Ascending aorta (tissue), 2 donors: Measurements from ENCODE around the gene SH2D2A. TPM values are rescaled to one million over a fixed set of nuclear protein-coding genes. Genes with fewer than 3 reads are reported as not detected.

Source experiments
- DNase-seq, 2 donors: peaks; one replicate each; pipeline ENCODE4 v3.0.0-alpha.2; 2019; ENCODE audit warnings: low spot score in 2 of 2
- H3K27ac ChIP-seq, 2 donors: fragments of 200-600 bp; sonication (generic); one replicate each; pipeline ENCODE4 v1.5.1; 2016 to 2017; ENCODE audit warnings: mild to moderate bottlenecking in 1 of 2
- H3K27me3 ChIP-seq: fragments of 200-600 bp; sonication (generic); one replicate; pipeline ENCODE4 v1.5.1; 2017
- H3K36me3 ChIP-seq, 2 donors: fragments of 200-600 bp; sonication (generic); one replicate each; pipeline ENCODE4 v1.5.1; 2016
- H3K4me1 ChIP-seq, 2 donors: fragments of 200-600 bp; sonication (generic); one replicate each; pipeline ENCODE4 v1.5.1; 2016 to 2017; ENCODE audit warnings: mild to moderate bottlenecking in 1 of 2
- H3K4me3 ChIP-seq, 2 donors: fragments of 200-600 bp; sonication (generic); one replicate each; pipeline ENCODE4 v1.5.1; 2016 to 2017; ENCODE audit warnings: mild to moderate bottlenecking in 1 of 2
- H3K9me3 ChIP-seq, 2 donors: fragments of 200-600 bp; sonication (generic); one replicate each; pipeline ENCODE4 v1.5.1; 2016
- intact Hi-C: fragments of 100-400 bp; cut with DNase I; formaldehyde crosslinking; loops from one replicate; pipeline ENCODE4 v1.15.1; 2023
- total RNA-seq: library from RNA; depleted of rRNA; stranded (reverse); fragments of >200 nt; gene quantifications from one replicate; pipeline ENCODE4 v1.1.0, GENCODE V29; 2016
- TF ChIP-seq, protein P1 (sequence below), 3 experiments: fragments of 200-600 bp in 2 of 3; fragments of 450-650 bp in 1 of 3; sonication (generic) in 2 of 3; IDR thresholded peaks; one replicate each; pipeline ENCODE4 v1.5.1; 2016 to 2019; ENCODE audit warnings: antibody characterized with exemption in 3 of 3, mild to moderate bottlenecking in 1 of 3, moderate library complexity in 1 of 3

The SH2D2A gene
- total RNA-seq, 1 donor from 2014 or later: not detected

DNA sequence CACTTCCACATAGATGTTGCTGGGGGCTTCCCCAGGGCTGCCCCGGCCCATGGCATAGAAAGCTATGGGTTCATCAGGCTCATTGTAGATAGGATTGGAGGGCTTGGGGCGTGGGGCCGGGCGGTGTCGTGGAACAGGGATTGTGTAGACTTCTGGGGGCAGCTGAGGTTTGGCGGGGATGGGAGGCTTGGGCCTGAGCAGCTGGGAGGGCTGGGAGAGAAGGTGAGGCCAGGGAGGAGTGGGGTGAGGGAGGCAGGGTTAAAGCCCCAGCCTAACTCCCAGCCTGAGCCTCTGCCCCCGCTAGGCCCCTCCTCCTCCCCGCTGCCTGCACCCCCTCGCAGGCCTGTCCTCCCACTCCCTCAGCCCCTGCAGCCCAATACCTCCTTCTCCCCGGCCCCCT is 7.4 kb downstream of the SH2D2A start:
- H3K27ac ChIP-seq: no peak overlapping the region
- no peaks in the 10 kb centered on the region for H3K36me3 ChIP-seq
- no peaks in the 10 kb centered on the region for H3K27me3 ChIP-seq
- H3K4me3 ChIP-seq: no peak overlapping the region
- peaks cover 4 to 10% of the 10 kb centered on the region in 2 donors for H3K4me1 ChIP-seq
- H3K9me3 ChIP-seq: no peaks in the 10 kb centered on the region
- no peak for DNase-seq
- intact Hi-C loops: no loop called here
- TF ChIP-seq, protein P1, sequence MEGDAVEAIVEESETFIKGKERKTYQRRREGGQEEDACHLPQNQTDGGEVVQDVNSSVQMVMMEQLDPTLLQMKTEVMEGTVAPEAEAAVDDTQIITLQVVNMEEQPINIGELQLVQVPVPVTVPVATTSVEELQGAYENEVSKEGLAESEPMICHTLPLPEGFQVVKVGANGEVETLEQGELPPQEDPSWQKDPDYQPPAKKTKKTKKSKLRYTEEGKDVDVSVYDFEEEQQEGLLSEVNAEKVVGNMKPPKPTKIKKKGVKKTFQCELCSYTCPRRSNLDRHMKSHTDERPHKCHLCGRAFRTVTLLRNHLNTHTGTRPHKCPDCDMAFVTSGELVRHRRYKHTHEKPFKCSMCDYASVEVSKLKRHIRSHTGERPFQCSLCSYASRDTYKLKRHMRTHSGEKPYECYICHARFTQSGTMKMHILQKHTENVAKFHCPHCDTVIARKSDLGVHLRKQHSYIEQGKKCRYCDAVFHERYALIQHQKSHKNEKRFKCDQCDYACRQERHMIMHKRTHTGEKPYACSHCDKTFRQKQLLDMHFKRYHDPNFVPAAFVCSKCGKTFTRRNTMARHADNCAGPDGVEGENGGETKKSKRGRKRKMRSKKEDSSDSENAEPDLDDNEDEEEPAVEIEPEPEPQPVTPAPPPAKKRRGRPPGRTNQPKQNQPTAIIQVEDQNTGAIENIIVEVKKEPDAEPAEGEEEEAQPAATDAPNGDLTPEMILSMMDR (IDR thresholded peaks at IDR 0.05): no peak

DNA sequence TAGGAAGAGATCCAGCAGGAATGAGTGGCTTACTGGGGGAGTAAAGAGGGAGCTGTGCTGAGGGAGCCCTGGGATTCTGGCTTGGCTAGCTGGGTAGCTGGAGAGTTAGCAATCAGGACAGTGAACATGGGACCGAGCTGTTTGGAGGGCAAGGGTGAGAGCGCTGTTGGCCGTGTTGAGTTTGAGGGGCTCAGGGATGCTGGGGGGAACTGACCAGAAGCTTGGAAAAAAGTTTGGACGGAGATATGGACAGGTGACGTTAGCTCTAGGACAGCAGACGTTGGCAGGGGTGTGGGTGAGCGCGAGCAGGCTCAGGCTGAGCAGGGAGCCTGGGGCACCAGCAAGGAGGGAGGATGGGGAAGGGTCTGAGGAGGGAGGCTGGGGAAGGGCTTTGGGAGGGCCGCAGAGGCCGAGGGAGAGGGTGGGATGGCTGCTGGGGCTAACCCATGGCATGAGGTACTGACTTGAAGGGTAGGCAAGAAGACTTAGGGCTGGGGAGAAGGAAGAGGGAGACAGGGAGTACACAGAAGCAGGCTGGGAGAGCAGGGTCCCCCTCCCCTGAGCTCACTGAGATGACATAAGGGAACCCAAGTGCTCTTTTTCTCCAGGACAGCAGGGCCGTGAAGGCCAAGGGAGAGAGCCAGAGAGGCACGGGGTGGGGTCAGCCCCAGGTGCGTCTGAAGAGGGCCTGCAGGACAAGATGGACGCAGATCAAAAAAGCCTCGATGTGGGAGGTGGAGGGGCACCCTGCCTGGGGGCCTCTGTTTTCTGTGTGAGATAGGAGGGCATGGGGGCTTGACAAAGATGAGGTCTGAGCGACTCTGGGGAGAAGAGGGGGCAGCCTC is 8.2 kb downstream of the SH2D2A start:
- Histone ChIP-seq H3K4me1 (peaks cover 0 to under 1% of the 10 kb centered on the region in 2 donors), H3K36me3 (peaks cover 0 to under 1% of the 10 kb centered on the region in 2 donors), H3K27me3 (no peaks in the 10 kb centered on the region), H3K9me3 (no peaks in the 10 kb centered on the region), H3K27ac (no peak overlapping the region), H3K4me3 (no peak overlapping the region)
- DNase-seq: no peak
- TF ChIP-seq, protein P1 (IDR thresholded peaks at IDR 0.05): no peak
- intact Hi-C loops: no loop called here

DNA sequence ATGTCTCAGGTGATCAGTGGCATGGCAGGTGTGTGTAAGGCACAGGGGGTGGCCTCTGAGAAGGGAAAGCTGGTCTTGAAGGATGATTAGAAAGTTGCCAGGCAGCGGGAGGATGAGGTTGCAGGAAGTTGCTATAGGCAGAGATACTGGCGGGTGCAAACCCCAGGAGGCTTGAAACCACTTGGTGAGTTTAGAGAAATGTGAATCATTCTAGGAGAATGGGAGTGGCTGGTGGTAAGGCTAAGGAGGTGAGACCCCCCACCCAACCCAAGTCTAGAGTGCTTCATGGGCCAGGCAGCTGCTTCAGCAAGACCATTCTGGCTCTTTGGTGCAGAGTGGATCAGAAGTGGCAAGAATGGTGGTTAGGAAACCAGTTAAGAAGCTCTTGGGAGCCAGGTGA is 9.0 kb downstream of the SH2D2A start:
- H3K4me3 ChIP-seq: no peak overlapping the region

DNA sequence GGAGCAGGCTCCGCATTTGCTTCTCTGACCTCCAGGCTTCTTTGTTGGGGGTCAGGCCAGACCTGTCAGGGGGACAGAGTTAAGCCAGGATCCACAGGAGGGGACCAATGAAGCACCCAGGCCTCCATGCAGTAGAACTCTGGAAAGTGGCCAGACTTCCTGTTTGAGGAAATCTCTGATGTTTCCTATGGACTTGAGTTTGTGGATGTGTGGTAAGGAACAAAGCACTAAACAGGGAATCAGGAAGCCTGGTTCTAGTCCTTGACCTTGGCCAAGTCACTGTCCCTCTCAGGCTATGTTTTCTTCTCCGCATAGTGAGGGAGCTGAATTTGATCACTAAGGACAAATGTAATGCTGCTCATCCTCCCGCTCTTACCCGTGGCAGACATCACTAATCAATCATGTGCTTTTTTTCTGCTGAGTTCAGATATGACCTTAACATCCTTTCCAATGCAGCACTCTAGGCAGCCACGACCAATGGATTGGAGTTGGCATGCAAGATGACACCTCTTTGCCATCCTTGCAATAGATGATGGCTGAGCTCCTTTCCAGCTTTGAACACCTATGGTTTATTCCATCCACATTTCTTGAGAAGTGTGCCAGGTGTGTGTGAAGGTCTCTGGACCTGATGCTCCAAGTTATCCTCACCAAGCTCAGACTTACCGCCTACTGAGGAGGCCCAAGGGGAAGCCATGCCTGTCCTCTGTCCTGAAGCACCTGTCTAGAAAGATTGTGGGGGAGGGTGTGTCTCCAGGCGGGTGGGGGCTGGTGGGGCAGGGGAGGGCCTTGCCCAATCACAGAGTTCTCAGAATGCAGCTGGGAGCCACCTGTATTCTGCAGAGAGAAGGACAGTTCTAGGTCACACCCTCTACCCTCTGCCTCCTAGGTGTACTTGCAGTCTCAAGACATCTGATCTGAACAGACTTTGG is 9.9 kb downstream of the SH2D2A start:
- Histone ChIP-seq H3K27me3 (no peaks in the 10 kb centered on the region), H3K36me3 (peaks cover 3 to 6% of the 10 kb centered on the region in 2 donors), H3K4me3 (no peak overlapping the region), H3K27ac (no peak overlapping the region), H3K9me3 (no peaks in the 10 kb centered on the region), H3K4me1 (no peaks in the 10 kb centered on the region)
- no peak for DNase-seq
- TF ChIP-seq, protein P1 (IDR thresholded peaks at IDR 0.05): no peak
- intact Hi-C loops: no loop called here

More for the DNA sequence above, 9.0 kb downstream of the SH2D2A start:
- TF ChIP-seq, protein P1 (IDR thresholded peaks at IDR 0.05): no peak
- Histone ChIP-seq H3K27me3 (no peaks in the 10 kb centered on the region), H3K9me3 (no peaks in the 10 kb centered on the region), H3K36me3 (peaks cover 0 to 6% of the 10 kb centered on the region in 2 donors), H3K27ac (no peak overlapping the region), H3K4me1 (no peaks in the 10 kb centered on the region)
- DNase-seq: no peak
- intact Hi-C loops: no loop called here

DNA sequence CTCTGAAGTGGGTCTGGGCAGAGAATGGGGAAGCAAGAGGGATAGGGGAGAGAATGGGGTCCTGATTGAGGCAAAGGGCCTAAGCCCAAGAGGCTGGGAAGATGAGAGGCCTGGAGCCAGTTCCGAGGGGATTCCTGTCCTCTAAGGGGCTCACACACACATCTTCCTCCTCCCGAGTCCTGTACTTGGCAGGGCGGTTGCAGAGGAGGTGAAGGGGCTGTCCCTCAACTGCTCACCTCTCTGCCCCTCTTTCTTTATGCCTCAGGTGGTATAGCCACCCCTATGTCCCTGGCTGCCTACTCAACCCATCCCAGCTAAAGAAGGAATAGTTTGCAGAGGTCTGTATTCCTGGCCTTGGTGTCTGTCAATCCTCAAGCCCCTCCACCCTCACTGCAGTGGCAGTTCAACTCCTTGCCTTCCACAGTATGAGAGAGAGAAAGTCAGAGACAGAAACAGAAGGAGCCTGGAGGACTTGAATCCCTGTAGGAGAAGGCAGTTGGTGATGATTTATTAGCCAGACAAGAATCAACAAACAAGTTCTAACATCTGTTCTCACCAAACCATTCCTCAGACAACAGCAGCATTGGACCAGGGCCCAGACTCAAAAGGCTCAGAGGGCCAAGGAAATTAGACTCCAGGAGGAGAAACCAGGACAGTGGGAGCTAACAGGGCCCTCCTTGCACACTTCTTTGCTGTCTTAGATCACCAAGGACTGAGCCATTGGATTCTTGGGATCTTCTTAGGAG is 10.7 kb downstream of the SH2D2A start:
- Histone ChIP-seq H3K27me3 (no peaks in the 10 kb centered on the region), H3K9me3 (no peaks in the 10 kb centered on the region), H3K4me3 (no peak overlapping the region), H3K27ac (no peak overlapping the region), H3K4me1 (no peaks in the 10 kb centered on the region), H3K36me3 (peaks cover 6 to 11% of the 10 kb centered on the region in 2 donors)
- DNase-seq: no peak
- intact Hi-C loops: no loop called here
- TF ChIP-seq, protein P1 (IDR thresholded peaks at IDR 0.05): no peak
